Mucosa of descending colon (tissue), 3 donors: ENCODE data around the gene WDR93. TPM values are rescaled to one million over a fixed set of nuclear protein-coding genes. Genes with fewer than 3 reads are reported as not detected.

ENCODE experiments used
- ATAC-seq: fragments of 200-7000 bp; cut with Tn5 transposase; one replicate; pipeline ENCODE4 v1.9.1; 2020; ENCODE audit warnings: mild to moderate bottlenecking, moderate library complexity
- DNase-seq, 3 donors: peaks; one replicate each; pipeline ENCODE4 v3.0.0-alpha.2; 2020
- H3K36me3 ChIP-seq: fragments of 200-600 bp; one replicate; pipeline ENCODE4 v1.8.0; 2021; ENCODE audit warnings: low read depth, mild to moderate bottlenecking
- H3K4me1 ChIP-seq: fragments of 200-600 bp; one replicate; pipeline ENCODE4 v1.8.0; 2021; ENCODE audit warnings: low read depth, mild to moderate bottlenecking
- H3K4me3 ChIP-seq: fragments of 200-600 bp; one replicate; pipeline ENCODE4 v1.8.0; 2021; ENCODE audit warnings: mild to moderate bottlenecking
- H3K9me3 ChIP-seq: fragments of 200-600 bp; one replicate; pipeline ENCODE4 v1.8.0; 2021; ENCODE audit warnings: mild to moderate bottlenecking
- intact Hi-C, 2 donors: fragments of 100-400 bp; cut with DNase I in 1 of 2; cut with micrococcal nuclease in 1 of 2; formaldehyde crosslinking; loops; one replicate each; pipeline versions ENCODE4 v1.11.0 to v1.11.1; 2022; cut with DNase I, micrococcal nuclease
- total RNA-seq, 3 donors: library from RNA; stranded (reverse); fragmentation: NEBNext Ultra II Directional in 2 of 3; extraction: Animal tissue kit (Norgen Biotek cat#: 25700) in 2 of 3; gene quantifications; one replicate each; pipeline versions ENCODE4 v1.2.1 to v1.2.4, GENCODE V29; 2021 to 2023
- TF ChIP-seq, protein P1 (sequence below): fragments of 200-600 bp; IDR thresholded peaks from one replicate; pipeline ENCODE4 v1.8.0; 2022; ENCODE audit warnings: antibody characterized with exemption, mild to moderate bottlenecking
- donor health status: DM: no; HTN: no; CAD: no; lungs with moderate emphysema.
- donor health status: DM: no; HTN: no; CAD: no.
- donor health status: DM: no; HTN: yes; CAD: no.

WDR93 gene
- total RNA-seq, 3 donors from 2014 or later: 0.14 TPM; not detected in 2

DNA sequence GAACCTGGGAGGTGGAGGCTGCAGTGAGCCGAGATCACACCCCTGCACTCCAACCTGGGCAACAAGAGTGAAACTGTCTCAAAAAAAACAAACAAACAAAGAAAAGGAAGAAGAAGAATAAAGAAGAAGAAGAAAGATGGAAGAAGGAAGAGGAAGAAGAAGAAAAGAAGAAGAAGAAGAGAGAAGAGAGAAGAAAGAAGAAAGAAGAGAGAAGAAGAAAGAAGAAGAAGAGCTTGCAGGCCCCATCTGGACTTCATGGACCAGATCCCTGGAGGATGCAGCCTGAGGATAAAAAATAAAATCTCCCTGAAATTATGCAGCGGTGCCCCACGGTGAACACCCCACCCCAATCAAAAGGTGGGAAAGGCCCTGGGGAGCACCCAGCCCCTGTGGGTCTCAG, 69.2 kb downstream of the WDR93 start:
- TF ChIP-seq, protein P1, sequence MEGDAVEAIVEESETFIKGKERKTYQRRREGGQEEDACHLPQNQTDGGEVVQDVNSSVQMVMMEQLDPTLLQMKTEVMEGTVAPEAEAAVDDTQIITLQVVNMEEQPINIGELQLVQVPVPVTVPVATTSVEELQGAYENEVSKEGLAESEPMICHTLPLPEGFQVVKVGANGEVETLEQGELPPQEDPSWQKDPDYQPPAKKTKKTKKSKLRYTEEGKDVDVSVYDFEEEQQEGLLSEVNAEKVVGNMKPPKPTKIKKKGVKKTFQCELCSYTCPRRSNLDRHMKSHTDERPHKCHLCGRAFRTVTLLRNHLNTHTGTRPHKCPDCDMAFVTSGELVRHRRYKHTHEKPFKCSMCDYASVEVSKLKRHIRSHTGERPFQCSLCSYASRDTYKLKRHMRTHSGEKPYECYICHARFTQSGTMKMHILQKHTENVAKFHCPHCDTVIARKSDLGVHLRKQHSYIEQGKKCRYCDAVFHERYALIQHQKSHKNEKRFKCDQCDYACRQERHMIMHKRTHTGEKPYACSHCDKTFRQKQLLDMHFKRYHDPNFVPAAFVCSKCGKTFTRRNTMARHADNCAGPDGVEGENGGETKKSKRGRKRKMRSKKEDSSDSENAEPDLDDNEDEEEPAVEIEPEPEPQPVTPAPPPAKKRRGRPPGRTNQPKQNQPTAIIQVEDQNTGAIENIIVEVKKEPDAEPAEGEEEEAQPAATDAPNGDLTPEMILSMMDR: no peak
- Histone ChIP-seq H3K4me3 (no peak overlapping the region), H3K36me3 (no peaks in the 10 kb centered on the region), H3K4me1 (peaks cover 24% of the 10 kb centered on the region), H3K9me3 (no peaks in the 10 kb centered on the region)
- intact Hi-C loops: loop anchor here (5.0 kb wide), 1 partner anchor 112 kb away; no protein-coding TSS in a partner anchor
- DNase-seq (no peak), ATAC-seq (no peak)

- intact Hi-C loops: loop anchor here in 1 of 2 donors (5.0 kb wide), 1 partner anchor 112 kb away; no protein-coding TSS in a partner anchor
- no peaks in the 10 kb centered on the region for H3K9me3 ChIP-seq
- H3K36me3 ChIP-seq: no peaks in the 10 kb centered on the region
- ATAC-seq (peak; percentile 93), DNase-seq (peak; percentile 87 to 94 (median 93))
- H3K4me1 ChIP-seq: peaks cover 24% of the 10 kb centered on the region
- TF ChIP-seq, protein P1: peak; percentile 92
- no peak overlapping the region for H3K4me3 ChIP-seq
Observed at GRCh38 chr15:89760303-89761008, 69.8 kb downstream of the WDR93 start.

DNA sequence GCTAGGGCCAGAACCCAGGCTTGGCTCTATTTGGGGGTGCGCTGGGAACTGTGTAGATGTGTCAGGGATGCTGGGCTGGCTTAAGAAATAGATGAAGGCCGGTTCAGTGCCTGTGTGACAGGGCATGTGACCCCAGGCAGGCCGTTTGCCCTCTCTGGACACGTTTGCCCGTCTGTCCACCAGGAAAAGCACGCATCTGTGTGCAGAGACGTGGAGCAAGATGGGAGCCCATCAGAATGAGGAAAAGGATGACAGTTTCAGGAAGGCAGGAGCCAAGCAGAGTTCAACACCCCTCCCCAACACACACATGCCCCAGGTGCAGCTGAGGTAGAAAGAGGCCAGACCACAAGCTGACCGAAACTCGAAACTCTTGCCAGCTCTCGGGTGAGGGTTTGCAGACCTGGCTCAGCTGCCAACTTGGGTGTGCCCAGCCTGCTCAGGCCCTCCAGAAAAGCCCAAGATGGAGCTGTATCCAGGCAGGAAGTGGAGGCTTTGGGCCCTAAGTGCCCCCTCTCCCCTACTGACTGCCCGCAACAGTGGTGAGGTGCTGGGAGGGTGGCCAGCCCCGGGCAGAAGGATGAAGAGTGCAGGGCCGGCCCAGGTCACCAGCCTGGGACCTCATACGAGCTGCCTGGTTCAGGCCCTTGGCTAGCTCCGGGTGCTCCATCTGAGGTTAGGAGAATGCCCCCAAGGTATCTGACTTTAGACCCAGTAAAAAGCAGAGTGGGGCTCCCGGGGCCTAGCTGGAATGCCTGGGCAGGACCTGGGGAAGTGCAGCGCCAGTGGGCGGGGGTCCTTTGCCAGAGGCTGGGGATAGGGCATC, 70.6 kb downstream of the WDR93 start:
- no peaks in the 10 kb centered on the region for H3K9me3 ChIP-seq
- DNase-seq (peak; percentile 46 to 55 (median 48)), ATAC-seq (peak; percentile 37)
- H3K36me3 ChIP-seq: no peaks in the 10 kb centered on the region
- peaks cover 24% of the 10 kb centered on the region for H3K4me1 ChIP-seq
- no peak overlapping the region for H3K4me3 ChIP-seq
- TF ChIP-seq, protein P1: no peak
- intact Hi-C loops: loop anchor here in 1 of 2 donors (5.0 kb wide), 1 partner anchor 111 kb away; no protein-coding TSS in a partner anchor

- H3K36me3 ChIP-seq: no peaks in the 10 kb centered on the region
- H3K4me1 ChIP-seq: peaks cover 24% of the 10 kb centered on the region
- ATAC-seq (peak; percentile 81), DNase-seq (peak; percentile 60 to 68 (median 62))
- intact Hi-C loops: loop anchor here in 1 of 2 donors (5.0 kb wide), 1 partner anchor 110 kb away; no protein-coding TSS in a partner anchor
- no peak overlapping the region for H3K4me3 ChIP-seq
- TF ChIP-seq, protein P1: no peak
- H3K9me3 ChIP-seq: no peaks in the 10 kb centered on the region
Observed at GRCh38 chr15:89761929-89762328, 71.3 kb downstream of the WDR93 start.

GRCh38 chr15:89765694-89766093, 75.1 kb downstream of the WDR93 start:
- no peaks in the 10 kb centered on the region for H3K36me3 ChIP-seq
- intact Hi-C loops: no loop called here
- no peak for ATAC-seq
- no peak overlapping the region for H3K4me3 ChIP-seq
- TF ChIP-seq, protein P1: no peak
- no peaks in the 10 kb centered on the region for H3K9me3 ChIP-seq
- no peak for DNase-seq
- H3K4me1 ChIP-seq: peaks cover 20% of the 10 kb centered on the region
